DMS 273 (cell line): ENCODE data around the gene LTA4H.

Experiments
- DNase-seq: peaks from one replicate; lab custom pipeline; 2025; ENCODE audit not compliant: unreplicated experiment; lab: John Stamatoyannopoulos, UW

LTA4H gene

GRCh38 chr12:96060041-96060440, 24.7 kb upstream of the LTA4H start:
- no peak for DNase-seq

GRCh38 chr12:96057986-96058553, 22.7 kb upstream of the LTA4H start:
- DNase-seq, result no peak

- no peak for DNase-seq
Measured at GRCh38 chr12:96056646-96057455, 21.5 kb upstream of the LTA4H start.

- DNase-seq, result no peak
Measured at GRCh38 chr12:96054244-96054610, 18.8 kb upstream of the LTA4H start.

- no peak for DNase-seq
Measured at GRCh38 chr12:96053476-96054243, 18.3 kb upstream of the LTA4H start.

GRCh38 chr12:96051756-96052485, 16.5 kb upstream of the LTA4H start:
- no peak for DNase-seq

GRCh38 chr12:96050139-96050538, 14.8 kb upstream of the LTA4H start:
- no peak for DNase-seq

- DNase-seq, result no peak
Measured at GRCh38 chr12:96049101-96049500, 13.7 kb upstream of the LTA4H start.

- DNase-seq, result no peak
Measured at GRCh38 chr12:96048393-96048969, 13.1 kb upstream of the LTA4H start.

GRCh38 chr12:96047229-96048211, 12.1 kb upstream of the LTA4H start:
- no peak for DNase-seq

- no peak for DNase-seq
Measured at GRCh38 chr12:96046543-96047228, 11.3 kb upstream of the LTA4H start.

- DNase-seq, result no peak
Measured at GRCh38 chr12:96045566-96045965, 10.2 kb upstream of the LTA4H start.

GRCh38 chr12:96044943-96045290, 9.5 kb upstream of the LTA4H start:
- DNase-seq, result no peak

GRCh38 chr12:96044017-96044942, 8.9 kb upstream of the LTA4H start:
- no peak for DNase-seq

GRCh38 chr12:96041181-96041580, 5.8 kb upstream of the LTA4H start:
- DNase-seq, result no peak

- DNase-seq, result no peak
Measured at GRCh38 chr12:96040305-96041133, 5.1 kb upstream of the LTA4H start.

- no peak for DNase-seq
Measured at GRCh38 chr12:96039516-96039915, 4.1 kb upstream of the LTA4H start.
